SW 1271 (cell line): ENCODE data around the gene FBXO41.
"Not testable (repeated sequence)": the region's sequence is repeated elsewhere in the genome, so short reads cannot be mapped to it uniquely, and the experiment has no call there.

Experiments
- DNase-seq, 2 experiments: peaks; one replicate each; lab custom pipeline; 2025; lab: John Stamatoyannopoulos, UW

FBXO41 gene

GRCh38 chr2:73262691-73263429 lies 21.4 kb downstream of the FBXO41 start:
- DNase-seq, result not testable (repeated sequence)

DNA sequence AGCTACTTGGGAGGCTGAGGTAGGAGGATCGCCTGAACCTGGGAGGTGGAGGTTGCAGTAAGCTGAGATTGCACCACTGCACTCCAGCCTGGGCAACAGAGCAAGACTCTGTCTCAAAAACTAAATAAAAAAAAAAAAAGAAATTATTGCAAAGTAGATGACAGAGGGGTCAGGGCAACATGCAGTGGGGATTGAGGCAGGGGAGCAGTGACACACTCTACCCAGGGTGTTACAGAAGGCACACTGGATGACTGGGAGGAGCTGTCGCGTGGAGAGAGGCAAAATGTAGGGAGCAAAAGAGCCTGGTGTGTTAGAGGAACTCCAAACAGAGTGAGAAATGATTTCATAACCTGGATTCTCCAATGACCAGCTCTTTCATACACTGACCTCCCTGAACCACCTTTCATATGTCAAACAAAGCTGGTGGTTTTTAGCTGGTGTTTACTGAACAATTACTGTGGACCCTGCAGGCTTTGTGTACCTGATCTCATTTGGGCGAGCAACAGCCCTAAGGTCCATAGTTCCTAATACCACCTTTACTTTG lies 22.1 kb downstream of the FBXO41 start:
- no peak for DNase-seq

DNA sequence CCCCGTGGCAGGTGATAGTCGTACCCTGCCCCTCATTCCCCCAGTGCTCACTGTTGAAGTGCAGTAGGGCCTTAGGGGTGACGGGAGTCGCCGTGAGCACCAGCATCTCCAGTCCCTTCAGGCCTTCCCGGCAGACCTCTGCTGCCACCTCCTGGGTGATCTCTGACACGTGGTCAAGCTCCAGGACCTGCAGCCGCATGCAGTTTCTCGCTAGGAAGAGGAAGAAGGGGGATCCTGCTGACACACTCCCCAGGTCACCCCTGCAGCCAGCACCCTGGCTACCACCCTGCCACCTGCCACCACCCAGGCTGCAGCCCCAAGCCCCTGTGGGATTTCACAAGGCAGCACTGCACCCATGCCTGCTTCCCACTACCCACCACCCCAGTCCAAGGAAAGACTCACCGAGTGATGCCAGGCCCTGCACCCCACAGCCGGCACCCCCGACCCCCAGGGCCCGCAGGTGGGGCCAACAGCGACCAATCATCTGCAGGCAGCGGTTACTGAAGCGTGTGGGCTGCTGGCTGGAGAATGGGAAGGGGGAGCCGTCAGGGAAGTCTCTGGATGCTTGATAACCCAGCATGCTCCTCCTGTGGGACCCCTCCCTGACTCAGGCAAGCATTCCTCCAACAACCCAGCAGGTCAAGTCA lies 23.8 kb downstream of the FBXO41 start:
- DNase-seq, result peak in 1 of 2 experiments; percentile 23

DNA sequence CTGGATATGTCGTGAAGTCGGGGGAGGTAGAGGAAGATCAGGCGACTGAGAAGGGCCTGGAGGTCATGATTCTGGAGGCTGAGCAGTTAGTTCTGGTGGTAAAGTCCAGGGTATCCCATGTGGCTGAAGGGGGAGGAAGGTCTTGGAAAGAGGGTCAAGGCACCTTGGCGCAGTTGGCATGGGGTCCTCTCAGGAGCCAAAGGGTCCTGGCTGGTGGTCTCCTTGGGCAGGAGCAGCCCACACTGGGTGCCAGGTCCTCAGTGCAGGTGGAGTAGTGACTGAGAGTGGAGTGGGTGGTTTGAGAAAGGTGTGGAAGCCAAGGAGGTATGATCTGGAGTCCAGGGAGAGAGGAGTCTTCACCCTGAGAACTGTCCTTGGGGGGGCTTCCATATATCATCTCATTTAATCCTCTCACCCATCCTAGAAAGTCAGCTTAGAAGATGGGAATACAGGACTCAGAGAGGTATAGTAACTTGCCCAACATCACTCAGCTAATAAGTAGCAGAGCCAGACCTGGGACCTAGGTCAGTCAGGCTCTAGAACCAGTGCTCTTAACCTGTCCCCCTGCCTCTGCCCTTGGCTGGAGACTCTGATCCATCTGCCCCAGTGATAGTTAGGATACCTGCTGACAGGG lies 24.5 kb downstream of the FBXO41 start:
- no peak for DNase-seq

- no peak for DNase-seq
These were observed 25.0 kb downstream of the FBXO41 start for GRCh38 chr2:73259276-73259675.

GRCh38 chr2:73258913-73259215 lies 25.4 kb downstream of the FBXO41 start:
- no peak for DNase-seq

GRCh38 chr2:73258186-73258912 lies 25.9 kb downstream of the FBXO41 start:
- DNase-seq, result no peak

DNA sequence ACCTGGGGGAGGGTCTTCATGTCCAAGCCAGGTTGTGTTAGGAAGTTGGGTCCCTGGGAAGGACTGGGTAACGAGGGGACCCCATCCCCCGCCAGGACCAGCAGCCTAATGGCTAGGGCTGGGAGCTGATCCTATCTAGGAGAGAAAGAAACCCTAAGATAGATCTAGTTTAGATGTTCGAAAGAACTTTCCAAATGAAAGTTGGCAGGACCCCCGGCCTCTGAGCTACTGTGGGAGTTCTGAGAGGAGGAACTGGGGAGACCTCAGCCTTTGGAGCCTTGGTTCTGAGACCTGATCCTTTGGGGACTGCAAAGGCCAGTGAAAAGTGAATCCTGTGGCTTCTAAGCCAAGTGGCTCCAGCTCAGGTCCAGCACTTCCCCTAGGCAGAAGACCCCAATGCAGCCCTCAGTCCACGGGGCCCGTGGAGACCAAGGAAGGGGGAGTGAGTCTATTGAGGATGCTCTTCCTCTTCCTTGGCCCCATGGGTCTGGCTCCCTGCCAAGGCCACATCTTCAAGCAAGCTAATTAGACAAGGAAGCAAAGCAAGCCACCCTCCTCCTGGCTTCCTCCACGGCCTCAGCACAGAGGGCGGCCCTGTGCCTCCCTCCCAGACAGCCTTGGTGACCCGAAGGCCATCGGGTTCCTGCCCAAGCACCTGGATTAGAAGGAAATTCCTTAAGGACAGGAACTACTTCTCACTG lies 26.7 kb downstream of the FBXO41 start:
- DNase-seq, result no peak

GRCh38 chr2:73257021-73257420 lies 27.3 kb downstream of the FBXO41 start:
- DNase-seq, result no peak

DNA sequence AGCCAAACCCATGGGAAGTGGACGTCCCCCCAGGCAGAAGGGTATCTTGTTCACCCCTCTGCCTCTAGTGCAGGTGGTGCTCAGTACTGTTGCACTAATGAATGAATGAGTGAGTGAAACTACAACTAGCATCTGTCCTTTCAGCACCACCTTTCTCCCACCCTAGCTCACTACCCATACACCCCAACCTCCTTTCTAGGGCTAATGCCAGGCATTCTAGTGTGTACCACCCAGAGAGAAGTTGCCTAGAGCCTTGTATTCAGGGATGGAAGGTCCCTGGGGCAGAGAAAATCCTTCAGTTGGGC lies 27.7 kb downstream of the FBXO41 start:
- no peak for DNase-seq

DNA sequence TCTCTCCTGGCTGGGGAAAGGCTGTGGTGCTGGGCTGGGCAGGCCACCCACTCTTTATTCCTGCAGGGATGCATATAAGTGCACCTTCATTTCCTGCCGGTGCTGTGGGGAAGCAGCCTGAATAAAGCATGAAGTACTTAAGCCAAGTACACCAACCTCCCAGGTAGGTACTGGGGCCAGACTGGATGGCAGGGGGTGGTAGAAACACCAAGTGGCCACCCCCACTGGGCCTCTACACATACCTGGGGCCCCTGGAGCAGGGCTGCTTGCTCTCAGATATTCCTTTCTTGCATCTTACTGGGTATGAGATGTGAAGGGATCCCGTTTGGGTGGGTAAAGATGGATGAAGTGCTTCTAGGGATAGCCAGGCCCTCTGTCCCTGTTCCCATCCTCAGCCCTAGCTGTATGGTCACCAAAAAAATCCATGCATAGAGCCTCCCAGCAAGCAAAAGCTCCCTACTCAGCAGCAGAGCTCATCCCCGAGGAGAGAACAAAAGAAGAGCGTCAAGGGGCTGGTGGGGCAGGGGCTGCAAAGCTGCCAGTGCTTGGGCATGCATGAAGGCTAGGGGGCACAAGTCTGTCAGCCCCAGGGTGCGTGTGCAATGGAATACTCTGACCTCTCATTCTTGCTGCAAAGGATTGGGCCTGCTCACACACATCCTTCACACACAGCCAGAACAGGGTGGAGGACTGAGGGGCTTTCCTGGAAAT lies 28.2 kb downstream of the FBXO41 start:
- DNase-seq, result no peak

DNA sequence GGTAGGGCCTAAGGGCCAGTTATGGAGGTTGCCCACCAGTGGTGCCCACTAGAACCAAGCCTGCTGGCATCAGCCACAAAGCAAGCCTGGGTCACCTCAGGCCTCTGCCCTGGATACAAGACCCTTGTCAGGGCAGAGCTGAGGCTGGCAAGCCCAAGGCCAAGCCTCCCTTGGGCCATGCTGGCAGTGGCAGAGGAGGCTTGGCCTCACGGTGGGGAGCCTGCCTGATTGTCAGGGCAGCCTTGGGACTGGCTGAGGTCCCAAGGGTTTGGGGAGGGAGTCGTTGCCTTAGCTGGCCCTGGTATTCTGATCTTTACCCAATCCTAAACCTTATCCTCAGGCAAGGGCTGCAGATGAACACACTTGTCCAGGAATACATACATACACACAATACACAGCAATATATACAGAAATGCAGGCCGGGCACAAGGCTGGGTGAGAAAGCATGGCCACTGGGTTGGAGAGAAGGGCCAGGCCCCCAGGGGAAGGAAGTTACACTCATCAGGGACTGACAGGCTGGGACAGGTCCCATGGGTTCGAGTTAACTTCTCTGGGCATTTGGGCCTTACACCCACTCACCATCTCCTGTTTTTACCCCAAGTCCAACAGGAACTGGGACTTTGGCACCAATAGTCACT lies 29.2 kb downstream of the FBXO41 start:
- no peak for DNase-seq

DNA sequence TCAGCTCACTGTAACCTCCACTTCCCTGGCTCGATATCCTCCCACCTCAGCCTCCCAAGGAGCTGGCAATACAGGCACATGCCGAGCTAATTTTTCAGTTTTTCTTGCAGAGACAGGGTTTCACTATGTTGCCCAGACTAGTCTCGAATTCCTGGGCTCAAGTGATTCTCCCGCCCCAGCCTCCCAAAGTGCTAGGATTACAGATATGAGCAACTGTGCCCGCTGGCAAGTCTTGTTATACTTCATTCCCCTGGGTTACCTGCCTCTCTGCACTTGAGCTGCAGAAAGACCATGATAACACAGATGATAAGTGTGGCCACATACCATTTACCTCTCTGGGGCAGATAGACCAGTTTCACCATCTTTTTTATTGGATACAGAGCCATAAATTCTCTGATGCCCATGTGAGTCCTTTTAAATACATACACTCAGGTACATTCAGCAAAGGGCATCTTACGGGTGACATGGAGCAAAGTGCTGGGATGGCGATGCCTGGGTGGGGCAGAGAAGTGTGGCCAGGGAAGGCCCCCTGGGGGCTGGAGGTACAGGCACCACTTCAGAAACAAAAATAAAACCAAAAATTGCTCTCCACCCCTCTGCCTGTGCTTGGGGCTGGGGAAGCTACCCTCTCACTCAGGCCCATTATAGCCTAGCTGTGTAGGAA lies 29.8 kb downstream of the FBXO41 start:
- no peak for DNase-seq

DNA sequence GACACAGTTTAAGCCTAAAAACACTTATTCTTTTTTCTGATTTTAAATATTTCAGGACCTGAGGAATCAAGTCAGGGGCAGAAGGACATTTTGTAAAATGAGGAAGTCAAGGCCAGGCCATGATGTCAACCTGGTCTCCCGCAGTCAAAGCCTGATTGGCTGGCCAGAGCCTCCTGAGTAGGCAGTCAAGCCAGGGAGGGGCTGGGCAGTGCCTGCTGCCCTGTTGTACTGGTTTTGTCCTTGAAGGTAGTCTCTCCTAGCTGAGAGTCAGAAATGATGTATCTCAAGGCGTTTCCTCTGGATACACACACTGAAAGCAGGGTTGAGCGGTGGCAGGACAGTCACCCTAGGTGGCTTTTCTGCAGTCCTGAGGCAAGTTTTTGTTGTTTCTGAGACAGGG lies 30.4 kb downstream of the FBXO41 start:
- no peak for DNase-seq

DNA sequence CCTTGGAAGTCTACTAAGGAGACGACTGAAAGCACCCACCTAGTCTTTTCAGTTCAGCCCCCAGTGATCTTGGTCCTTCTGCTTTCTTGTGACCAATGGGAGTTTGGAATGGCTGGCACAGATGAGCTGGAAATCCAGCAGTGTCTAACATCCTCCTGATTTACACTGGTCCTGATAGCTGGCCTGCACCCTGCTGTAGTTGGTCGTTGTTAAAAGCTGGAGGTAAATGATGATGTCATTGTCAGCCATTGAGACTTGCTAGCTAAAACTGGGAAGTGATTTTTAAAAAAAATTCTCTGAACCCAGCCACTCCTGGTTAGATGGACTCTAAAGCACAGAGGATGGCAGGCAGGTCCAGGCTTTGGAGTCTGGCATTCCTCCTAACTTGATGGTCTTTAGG lies 30.9 kb downstream of the FBXO41 start:
- no peak for DNase-seq

- DNase-seq, result no peak
These were observed 31.8 kb downstream of the FBXO41 start for GRCh38 chr2:73252238-73253027.

GRCh38 chr2:73250872-73251846 lies 33.1 kb downstream of the FBXO41 start:
- no peak for DNase-seq

GRCh38 chr2:73249636-73250035 lies 34.6 kb downstream of the FBXO41 start:
- DNase-seq, result no peak
